GM21447 (cell line): ENCODE results near the gene SNX8.

ENCODE experiments used
- ATAC-seq: cut with Tn5 transposase; IDR thresholded peaks from one replicate; pipeline ENCODE4 v1.9.1; 2021; ENCODE audit not compliant: unreplicated experiment

The SNX8 gene

DNA sequence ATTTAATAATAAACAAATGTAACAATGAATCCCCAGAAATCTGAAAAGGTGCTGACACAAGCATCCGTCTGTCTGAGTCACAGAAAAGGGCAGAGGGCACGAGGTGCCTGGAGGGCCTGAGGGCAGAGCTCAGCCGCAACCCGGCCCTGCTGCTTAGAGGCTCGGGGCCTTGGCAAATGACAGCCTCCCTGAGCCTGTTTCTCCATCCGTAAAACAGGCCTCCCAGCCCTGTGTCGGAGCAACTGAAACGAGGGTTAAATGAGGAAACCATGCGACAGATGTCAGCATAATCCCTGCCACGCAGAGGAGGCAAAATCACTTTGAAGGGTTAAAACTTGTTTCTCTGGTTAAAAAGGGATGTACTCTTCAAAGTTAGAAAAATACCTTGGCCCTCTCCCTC is 47.3 kb downstream of the SNX8 start:
- no peak for ATAC-seq

GRCh38 chr7:2264158-2264557 is 50.1 kb downstream of the SNX8 start:
- ATAC-seq: no peak

- ATAC-seq: no peak
Measured at GRCh38 chr7:2263176-2263575, 51.1 kb downstream of the SNX8 start.

GRCh38 chr7:2261611-2262010 is 52.6 kb downstream of the SNX8 start:
- ATAC-seq: no peak

DNA sequence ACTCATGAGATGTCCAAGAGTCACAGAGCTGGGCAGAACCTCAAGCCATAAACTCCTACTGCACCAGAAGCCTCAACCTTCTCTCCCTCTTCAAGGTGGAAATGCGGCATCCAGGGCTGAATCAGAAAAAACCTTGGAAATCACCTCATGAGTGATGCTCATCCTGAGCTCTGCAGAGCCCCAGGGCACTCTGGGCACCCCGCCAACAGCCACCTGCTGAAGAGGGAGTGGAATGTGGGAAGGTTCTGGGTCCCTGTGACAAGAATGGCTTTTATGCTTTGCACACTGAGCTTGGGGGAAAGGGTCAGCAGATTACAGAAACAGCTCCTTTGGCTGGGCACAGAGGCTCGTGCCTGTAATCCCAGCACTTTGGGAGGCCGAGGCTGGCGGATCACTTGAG is 53.4 kb downstream of the SNX8 start:
- no peak for ATAC-seq

GRCh38 chr7:2259480-2259879 is 54.8 kb downstream of the SNX8 start:
- ATAC-seq: no peak

- ATAC-seq: peak; percentile 75
Measured at GRCh38 chr7:2258661-2259365, 55.4 kb downstream of the SNX8 start.

DNA sequence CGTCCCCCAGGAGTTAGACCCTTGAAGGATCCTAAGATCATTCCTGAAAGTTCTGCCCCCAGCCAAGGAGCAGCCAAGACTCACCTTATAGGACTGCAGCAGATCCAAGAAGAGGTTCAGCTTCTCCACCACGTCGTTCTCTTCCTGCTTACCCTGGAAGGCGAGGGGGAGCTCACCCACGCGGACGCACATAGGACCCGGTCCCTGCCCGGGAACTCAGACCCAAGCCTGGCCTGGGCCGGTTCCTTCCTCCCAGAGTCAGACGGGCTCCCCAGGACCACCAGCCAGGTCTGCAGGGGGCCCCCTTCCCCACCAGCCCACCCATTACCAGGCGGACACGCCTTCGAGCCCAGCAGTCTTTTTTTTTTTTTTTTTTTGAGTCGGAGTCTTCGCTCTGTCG is 56.6 kb downstream of the SNX8 start:
- no peak for ATAC-seq

DNA sequence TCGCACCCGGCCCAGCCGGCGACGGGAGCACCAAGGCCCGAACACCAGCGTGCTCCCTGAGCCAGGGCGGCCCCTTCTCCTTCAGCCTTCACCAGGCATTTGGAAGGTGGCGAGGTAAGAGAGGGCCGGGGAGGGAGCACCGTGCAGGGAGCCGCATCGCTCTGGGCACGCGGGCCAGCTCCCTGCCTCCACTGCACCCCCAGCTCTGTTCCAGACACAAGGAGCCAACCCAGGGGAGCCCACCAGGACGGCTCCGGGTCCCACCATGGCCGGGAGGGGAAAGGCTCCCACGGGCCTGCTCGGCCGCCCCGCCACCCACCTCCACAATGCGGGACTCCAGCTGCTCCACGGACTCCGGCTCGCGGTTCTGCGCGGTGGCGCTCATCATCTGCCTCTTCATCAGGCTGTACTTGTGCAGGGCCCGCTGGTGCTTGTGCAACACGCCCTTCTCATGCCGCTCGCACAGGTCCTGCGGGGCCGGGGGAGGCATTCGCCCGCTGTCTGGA is 57.1 kb downstream of the SNX8 start:
- ATAC-seq: no peak

DNA sequence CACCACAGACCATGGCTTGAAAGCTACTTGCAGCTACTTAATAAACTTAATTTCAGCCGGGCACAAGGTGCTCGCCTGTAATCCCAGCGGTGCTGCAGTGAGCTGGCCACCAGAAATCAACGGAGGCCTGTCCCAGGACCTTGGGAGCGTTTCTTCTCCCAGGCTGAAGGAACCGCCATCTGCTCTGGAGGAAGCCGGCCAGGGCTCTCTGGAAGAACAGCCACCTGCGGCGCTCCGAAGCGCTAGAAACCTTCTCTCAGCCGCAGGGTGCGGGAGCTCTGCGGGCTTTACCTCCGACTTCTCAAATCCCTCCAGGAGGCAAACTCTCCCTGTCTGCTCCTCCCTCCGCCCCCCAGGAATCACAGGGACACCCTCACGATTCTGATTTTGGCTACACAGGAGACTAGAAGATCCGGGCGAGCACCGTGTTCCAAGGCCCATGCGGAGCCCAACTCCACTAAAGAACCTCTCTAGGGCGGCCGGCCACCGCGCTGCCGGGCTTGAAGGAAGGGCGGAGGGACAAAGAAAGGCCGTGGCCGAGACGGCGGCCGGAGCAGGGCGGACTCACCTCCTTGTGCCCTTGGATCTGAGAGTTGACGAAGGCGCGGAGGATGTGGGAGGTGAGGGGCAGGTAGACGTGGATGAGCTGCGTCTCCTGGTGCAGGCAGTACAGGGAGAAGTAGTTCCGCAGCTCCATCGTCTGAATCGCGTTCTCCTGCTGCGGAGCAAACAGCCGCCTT is 57.8 kb downstream of the SNX8 start:
- no peak for ATAC-seq

DNA sequence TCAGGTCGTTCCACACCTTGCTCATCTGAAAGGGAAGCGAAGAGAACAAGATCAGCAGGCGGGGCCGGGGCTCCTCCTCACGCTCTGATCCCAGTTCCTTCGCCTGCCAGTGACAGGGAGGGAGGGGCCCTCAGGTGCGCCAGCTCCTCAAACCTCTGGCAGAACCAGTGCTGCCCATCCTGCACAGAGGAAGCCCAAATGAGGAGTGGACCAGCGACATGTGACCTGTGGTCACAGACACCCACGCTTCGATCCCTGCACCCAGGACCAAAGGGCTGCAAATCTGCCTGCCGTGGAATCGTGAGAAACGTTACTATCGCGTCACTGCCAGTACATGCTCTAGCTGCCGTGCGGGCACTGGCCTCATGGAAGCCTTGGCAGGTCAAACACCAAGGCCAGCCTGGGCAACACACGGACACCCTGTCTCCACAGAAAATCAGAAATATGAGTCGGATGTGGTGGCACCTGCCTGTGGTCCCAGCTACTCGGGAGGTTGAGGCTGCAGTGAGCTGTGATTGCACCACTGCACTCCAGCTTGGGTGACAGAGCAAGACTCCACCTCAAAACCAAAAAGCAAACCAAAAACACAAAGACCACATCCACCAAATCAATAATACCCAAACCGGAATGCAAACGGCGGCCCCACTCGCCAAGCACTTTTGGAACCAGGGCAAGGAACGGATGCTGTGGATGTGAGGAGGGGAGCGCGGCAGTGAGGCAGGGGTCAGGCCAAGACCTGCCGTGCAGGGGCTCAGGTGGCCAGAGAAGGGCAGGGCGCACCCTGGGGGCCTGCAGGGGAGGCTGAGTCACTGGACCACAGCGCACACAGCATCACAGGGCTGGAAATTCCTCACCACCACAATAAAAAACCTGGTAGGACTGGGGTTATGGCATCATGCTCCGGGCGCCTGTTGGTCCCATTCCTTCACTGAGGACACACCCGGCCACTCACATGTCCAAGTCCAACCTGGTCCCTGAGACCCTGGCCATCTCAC is 58.8 kb downstream of the SNX8 start:
- ATAC-seq: no peak

GRCh38 chr7:2254429-2255144 is 59.7 kb downstream of the SNX8 start:
- no peak for ATAC-seq

GRCh38 chr7:2253525-2254244 is 60.6 kb downstream of the SNX8 start:
- no peak for ATAC-seq

GRCh38 chr7:2253021-2253420 is 61.2 kb downstream of the SNX8 start:
- no peak for ATAC-seq

- no peak for ATAC-seq
Measured at GRCh38 chr7:2251841-2252771, 62.1 kb downstream of the SNX8 start.

- ATAC-seq: no peak
Measured at GRCh38 chr7:2251381-2251780, 62.9 kb downstream of the SNX8 start.

- ATAC-seq: no peak
Measured at GRCh38 chr7:2249744-2250323, 64.4 kb downstream of the SNX8 start.

GRCh38 chr7:2248984-2249694 is 65.1 kb downstream of the SNX8 start:
- ATAC-seq: peak; percentile 70
